Measurements from ENCODE around the gene PPEF1.

DNA sequence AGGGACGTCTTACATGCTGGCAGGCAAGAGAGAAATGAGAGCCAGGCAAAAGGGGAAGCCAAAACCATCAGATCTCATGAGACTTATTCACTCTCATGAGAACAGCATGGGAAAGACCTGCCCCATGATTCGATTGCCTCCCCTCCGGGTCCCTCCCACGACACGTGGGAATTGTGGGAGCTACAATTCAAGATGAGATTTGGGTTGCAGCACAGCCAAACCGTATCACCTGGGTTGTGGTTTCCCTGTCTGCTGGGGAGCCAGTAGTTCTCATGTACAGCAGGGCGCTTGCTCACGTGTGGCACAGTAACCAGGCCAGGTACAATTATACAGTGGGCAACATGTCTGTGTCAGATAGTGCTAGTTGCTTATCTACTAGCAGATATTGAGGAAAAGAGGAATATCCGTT, 24.5 kb upstream of the PPEF1 start:
- TF ChIP-seq, protein P1, sequence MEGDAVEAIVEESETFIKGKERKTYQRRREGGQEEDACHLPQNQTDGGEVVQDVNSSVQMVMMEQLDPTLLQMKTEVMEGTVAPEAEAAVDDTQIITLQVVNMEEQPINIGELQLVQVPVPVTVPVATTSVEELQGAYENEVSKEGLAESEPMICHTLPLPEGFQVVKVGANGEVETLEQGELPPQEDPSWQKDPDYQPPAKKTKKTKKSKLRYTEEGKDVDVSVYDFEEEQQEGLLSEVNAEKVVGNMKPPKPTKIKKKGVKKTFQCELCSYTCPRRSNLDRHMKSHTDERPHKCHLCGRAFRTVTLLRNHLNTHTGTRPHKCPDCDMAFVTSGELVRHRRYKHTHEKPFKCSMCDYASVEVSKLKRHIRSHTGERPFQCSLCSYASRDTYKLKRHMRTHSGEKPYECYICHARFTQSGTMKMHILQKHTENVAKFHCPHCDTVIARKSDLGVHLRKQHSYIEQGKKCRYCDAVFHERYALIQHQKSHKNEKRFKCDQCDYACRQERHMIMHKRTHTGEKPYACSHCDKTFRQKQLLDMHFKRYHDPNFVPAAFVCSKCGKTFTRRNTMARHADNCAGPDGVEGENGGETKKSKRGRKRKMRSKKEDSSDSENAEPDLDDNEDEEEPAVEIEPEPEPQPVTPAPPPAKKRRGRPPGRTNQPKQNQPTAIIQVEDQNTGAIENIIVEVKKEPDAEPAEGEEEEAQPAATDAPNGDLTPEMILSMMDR (IDR thresholded peaks at IDR 0.05), result no peak
- no peak for TF ChIP-seq EP300 (IDR thresholded peaks at IDR 0.05; ENCODE audit: low read depth)
